Prostate gland (tissue), 2 donors: ENCODE data around the gene PSMA4. TPM values are rescaled to one million over a fixed set of nuclear protein-coding genes. Genes with fewer than 3 reads are reported as not detected.
"Not testable (repeated sequence)": the region's sequence is repeated elsewhere in the genome, so short reads cannot be mapped to it uniquely, and the experiment has no call there.

Experiments
- DNase-seq: peaks from one replicate; pipeline ENCODE4 v3.0.0-alpha.2; 2019; ENCODE audit warnings: low spot score
- H3K27ac ChIP-seq, 2 donors: fragments of 200-600 bp; sonication (generic); 2 replicates each; pipeline ENCODE4 v1.5.1; 2017 to 2019
- H3K27me3 ChIP-seq: fragments of 200-600 bp; sonication (generic); replicated peaks from 2 replicates; pipeline ENCODE4 v1.5.1; 2019; ENCODE audit not compliant: insufficient read depth
- H3K36me3 ChIP-seq, 2 donors: fragments of 200-600 bp; sonication (generic); 1 replicate in 1 of 2; 2 replicates in 1 of 2; pipeline versions ENCODE4 v1.5.1 to v1.8.1; 2017 to 2019
- H3K4me1 ChIP-seq: fragments of 200-600 bp; sonication (generic); replicated peaks from 2 replicates; pipeline ENCODE4 v1.5.1; 2019
- H3K4me3 ChIP-seq, 2 donors: fragments of 200-600 bp; sonication (generic); 2 replicates each; pipeline ENCODE4 v1.5.1; 2017 to 2019
- H3K9me3 ChIP-seq: fragments of 200-600 bp; sonication (generic); 2 replicates; pipeline ENCODE4 v1.5.1; 2017
- POLR2A ChIP-seq: fragments of 450-650 bp; IDR thresholded peaks from one replicate; pipeline ENCODE4 v1.6.1; 2016; ENCODE audit warnings: antibody characterized with exemption, mild to moderate bottlenecking
- POLR2AphosphoS5 ChIP-seq: sonication (generic); formaldehyde crosslinking; IDR thresholded peaks from one replicate; pipeline ENCODE4 v1.6.1; 2017; ENCODE audit warnings: antibody characterized with exemption
- WGBS: methylation state at CpG from one replicate; pipeline ENCODE4 v1.1.5; 2018; 5-methylcytosine and 5-hydroxymethylcytosine counted together
- intact Hi-C: fragments of 100-400 bp; cut with DNase I; formaldehyde crosslinking; loops from one replicate; pipeline ENCODE4 v1.14.2; 2022
- total RNA-seq, 2 donors: library from RNA; depleted of rRNA; stranded (reverse); fragments of >200 nt; gene quantifications; one replicate each; pipeline ENCODE4 v1.1.0, GENCODE V29; 2016
- TF ChIP-seq, protein P1 (sequence below), 4 experiments: fragments of 200-600 bp in 2 of 4; fragments of 450-650 bp in 2 of 4; sonication (generic) in 2 of 4; IDR thresholded peaks; 1 replicate in 3 of 4; 2 replicates in 1 of 4; pipeline ENCODE4 v1.5.1; 2016 to 2019; ENCODE audit warnings: antibody characterized with exemption in 4 of 4, mild to moderate bottlenecking in 2 of 4, moderate library complexity in 2 of 4

The PSMA4 gene
- total RNA-seq, 2 donors from 2014 or later: 62.8 to 174 TPM

GRCh38 chr15:78538358-78538757 is 1.9 kb upstream of the PSMA4 start:
- no peak overlapping the region for H3K4me3 ChIP-seq
- 86% methylated on average over 1 of the region's 1 CpG for WGBS
- no peaks in the 10 kb centered on the region for H3K4me1 ChIP-seq
- TF ChIP-seq POLR2A: no peak
- TF ChIP-seq, protein P1, sequence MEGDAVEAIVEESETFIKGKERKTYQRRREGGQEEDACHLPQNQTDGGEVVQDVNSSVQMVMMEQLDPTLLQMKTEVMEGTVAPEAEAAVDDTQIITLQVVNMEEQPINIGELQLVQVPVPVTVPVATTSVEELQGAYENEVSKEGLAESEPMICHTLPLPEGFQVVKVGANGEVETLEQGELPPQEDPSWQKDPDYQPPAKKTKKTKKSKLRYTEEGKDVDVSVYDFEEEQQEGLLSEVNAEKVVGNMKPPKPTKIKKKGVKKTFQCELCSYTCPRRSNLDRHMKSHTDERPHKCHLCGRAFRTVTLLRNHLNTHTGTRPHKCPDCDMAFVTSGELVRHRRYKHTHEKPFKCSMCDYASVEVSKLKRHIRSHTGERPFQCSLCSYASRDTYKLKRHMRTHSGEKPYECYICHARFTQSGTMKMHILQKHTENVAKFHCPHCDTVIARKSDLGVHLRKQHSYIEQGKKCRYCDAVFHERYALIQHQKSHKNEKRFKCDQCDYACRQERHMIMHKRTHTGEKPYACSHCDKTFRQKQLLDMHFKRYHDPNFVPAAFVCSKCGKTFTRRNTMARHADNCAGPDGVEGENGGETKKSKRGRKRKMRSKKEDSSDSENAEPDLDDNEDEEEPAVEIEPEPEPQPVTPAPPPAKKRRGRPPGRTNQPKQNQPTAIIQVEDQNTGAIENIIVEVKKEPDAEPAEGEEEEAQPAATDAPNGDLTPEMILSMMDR (IDR thresholded peaks at IDR 0.05): no peak
- no peak for TF ChIP-seq POLR2AphosphoS5
- no peaks in the 10 kb centered on the region for H3K9me3 ChIP-seq
- H3K36me3 ChIP-seq: no peaks in the 10 kb centered on the region
- no peaks in the 10 kb centered on the region for H3K27me3 ChIP-seq
- H3K27ac ChIP-seq: no peak overlapping the region
- DNase-seq: no peak
- intact Hi-C loops: no loop called here

DNA sequence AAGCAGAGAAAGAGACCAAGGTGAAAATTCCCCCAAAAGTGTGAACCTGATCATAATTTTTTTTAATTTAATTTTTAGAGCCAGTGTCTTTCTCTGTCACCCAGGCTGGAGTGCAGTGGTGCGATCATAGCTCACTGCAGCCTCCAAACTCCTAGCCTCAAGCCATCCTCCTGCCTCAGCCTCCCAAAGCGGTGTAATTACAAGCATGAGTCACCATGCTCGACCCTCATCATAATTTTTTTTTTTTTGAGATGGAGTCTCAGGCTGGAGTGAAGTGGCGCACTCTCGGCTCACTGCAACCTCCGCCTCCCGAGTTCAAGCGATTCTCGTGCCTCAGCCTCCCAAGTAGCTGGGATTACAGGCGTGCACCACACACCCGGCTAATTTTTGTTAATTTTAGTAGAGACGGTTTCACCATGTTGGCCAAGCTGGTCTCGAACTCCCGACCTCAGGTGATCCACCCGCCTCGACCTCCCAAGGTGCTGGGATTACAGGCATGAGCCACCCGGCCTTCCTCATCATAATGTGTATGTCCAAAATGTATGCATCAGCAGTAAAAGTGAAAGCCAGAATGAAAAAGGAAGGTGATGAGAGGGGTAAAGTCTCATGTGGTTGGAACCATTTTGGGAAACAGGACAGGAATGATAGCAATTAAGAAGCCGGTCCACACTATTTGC is 642 bp upstream of the PSMA4 start:
- DNase-seq, H3K36me3 ChIP-seq: not testable (repeated sequence)

GRCh38 chr15:78540871-78541743 is 863 bp downstream of the PSMA4 start:
- 3% methylated on average over 17 of the region's 17 CpGs for WGBS
- intact Hi-C loops: loop anchor here (5.0 kb wide), 1 partner anchor 34 kb away; the partner anchor contains the start of gene HYKK
- peak overlapping the region; percentile 92 for H3K4me3 ChIP-seq
- H3K36me3 ChIP-seq: no peaks in the 10 kb centered on the region
- DNase-seq: no peak
- peaks cover 2% of the 10 kb centered on the region for H3K4me1 ChIP-seq
- no peaks in the 10 kb centered on the region for H3K27me3 ChIP-seq
- no peak for TF ChIP-seq POLR2A
- TF ChIP-seq POLR2AphosphoS5: no peak
- TF ChIP-seq, protein P1 (IDR thresholded peaks at IDR 0.05): no peak
- H3K9me3 ChIP-seq: no peaks in the 10 kb centered on the region
- peak overlapping the region; percentile 96 to 97 for H3K27ac ChIP-seq

More for the DNA sequence above, 642 bp upstream of the PSMA4 start:
- WGBS: 81% methylated on average over 18 of the region's 18 CpGs
- intact Hi-C loops: loop anchor here (5.0 kb wide), 1 partner anchor 32 kb away; the partner anchor contains the start of gene HYKK
- H3K4me3 ChIP-seq: peak overlapping the region; percentile 92
- H3K27ac ChIP-seq: peak overlapping the region; percentile 96 to 97
- not testable (repeated sequence) for H3K9me3 ChIP-seq, H3K4me1 ChIP-seq, H3K27me3 ChIP-seq

GRCh38 chr15:78541744-78542034 is 1.4 kb downstream of the PSMA4 start:
- H3K4me1 ChIP-seq: peaks cover 3% of the 10 kb centered on the region
- peak overlapping the region in 1 of 2 donors; percentile 92 for H3K4me3 ChIP-seq
- H3K27ac ChIP-seq: peak overlapping the region; percentile 96 to 97
- H3K27me3 ChIP-seq: no peaks in the 10 kb centered on the region
- intact Hi-C loops: loop anchor here (5.0 kb wide), 1 partner anchor 34 kb away; the partner anchor contains the start of gene HYKK
- TF ChIP-seq, protein P1 (IDR thresholded peaks at IDR 0.05): no peak
- no peak for TF ChIP-seq POLR2A
- no peak for TF ChIP-seq POLR2AphosphoS5
- DNase-seq: no peak
- no peaks in the 10 kb centered on the region for H3K9me3 ChIP-seq
- WGBS: 14% methylated on average over 1 of the region's 1 CpG
- H3K36me3 ChIP-seq: no peaks in the 10 kb centered on the region

GRCh38 chr15:78542647-78543046 is 2.4 kb downstream of the PSMA4 start:
- Histone ChIP-seq H3K36me3 (peaks cover 5 to 10% of the 10 kb centered on the region in 2 donors), H3K27me3 (no peaks in the 10 kb centered on the region), H3K4me3 (no peak overlapping the region), H3K27ac (no peak overlapping the region), H3K4me1 (peaks cover 3% of the 10 kb centered on the region), H3K9me3 (no peaks in the 10 kb centered on the region)
- DNase-seq: no peak
- WGBS: 92% methylated on average over 3 of the region's 3 CpGs
- intact Hi-C loops: loop anchor here (5.0 kb wide), 1 partner anchor 35 kb away; the partner anchor contains the start of gene HYKK
- TF ChIP-seq, protein P1 (IDR thresholded peaks at IDR 0.05): no peak
- TF ChIP-seq POLR2A (no peak), POLR2AphosphoS5 (no peak)
